ENCODE measurements around the gene GEMIN7. TPM values are rescaled to one million over a fixed set of nuclear protein-coding genes. Genes with fewer than 3 reads are reported as not detected.

Gene GEMIN7
- total and polyA plus RNA-seq, 2 of the 13 experiments (the other 11 are each of a cell fraction or from before 2014, with no cell fraction given): 24.1 to 30.6 TPM

DNA sequence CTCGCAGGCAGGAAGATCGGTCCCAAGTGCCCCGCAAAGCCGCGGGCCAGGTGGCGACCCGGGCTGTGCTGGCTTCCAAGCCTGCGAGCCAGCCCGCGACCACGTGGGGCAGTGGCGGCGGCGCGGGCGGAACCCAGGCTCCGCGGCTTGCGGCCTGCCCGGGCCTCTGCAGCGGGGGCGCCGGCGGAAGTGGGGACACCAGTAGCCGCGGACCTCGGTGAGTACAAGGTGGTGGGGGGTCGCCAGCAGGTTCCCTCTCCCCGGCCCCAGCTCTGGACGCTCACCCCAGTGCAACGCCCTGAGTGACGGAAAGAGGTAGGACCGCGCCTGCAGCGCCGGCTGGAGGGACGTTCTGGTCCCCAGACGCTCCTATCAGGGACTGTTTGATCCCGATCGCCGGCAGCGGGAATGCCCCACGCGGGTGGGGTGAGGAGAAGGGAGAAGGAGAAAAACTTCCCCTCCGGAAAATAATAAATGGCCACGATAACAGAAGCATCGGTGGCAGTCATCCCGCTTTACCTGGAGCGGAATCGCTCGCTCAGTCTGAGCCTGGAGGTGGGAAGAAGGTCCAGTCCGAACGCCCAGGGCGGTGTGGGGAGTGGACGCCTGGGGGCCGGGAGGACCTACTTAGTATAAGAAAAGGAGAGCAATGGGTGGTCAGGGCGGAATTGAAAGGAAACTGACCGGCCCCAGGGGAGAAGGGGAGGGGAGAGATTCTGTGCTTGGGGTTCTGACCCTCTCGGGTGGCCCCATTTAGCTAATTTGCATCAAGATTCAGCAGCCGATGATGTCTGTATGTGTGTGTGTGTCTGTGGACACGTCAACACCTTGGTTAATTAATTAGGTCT lies at the start of gene GEMIN7 (continued):
- TF ChIP-seq, protein P1, sequence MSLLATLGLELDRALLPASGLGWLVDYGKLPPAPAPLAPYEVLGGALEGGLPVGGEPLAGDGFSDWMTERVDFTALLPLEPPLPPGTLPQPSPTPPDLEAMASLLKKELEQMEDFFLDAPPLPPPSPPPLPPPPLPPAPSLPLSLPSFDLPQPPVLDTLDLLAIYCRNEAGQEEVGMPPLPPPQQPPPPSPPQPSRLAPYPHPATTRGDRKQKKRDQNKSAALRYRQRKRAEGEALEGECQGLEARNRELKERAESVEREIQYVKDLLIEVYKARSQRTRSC (CRISPR knock-in tag; IDR thresholded peaks at IDR 0.05; ENCODE audit: low read depth): no peak; the same call in 1 of the 2 replicates
- peak; percentile 95 for TF ChIP-seq KLF12 (CRISPR knock-in tag; IDR thresholded peaks at IDR 0.05; ENCODE audit: borderline replicate concordance)
- TF ChIP-seq ZHX1 (CRISPR knock-in tag; IDR thresholded peaks at IDR 0.05; ENCODE audit: low read depth): peak; percentile 97
- peak; percentile 34; the same call in 1 of the 2 replicates for TF ChIP-seq NR2F2 (IDR thresholded peaks at IDR 0.05; ENCODE audit: borderline replicate concordance, low read depth)
- TF ChIP-seq, protein P2, sequence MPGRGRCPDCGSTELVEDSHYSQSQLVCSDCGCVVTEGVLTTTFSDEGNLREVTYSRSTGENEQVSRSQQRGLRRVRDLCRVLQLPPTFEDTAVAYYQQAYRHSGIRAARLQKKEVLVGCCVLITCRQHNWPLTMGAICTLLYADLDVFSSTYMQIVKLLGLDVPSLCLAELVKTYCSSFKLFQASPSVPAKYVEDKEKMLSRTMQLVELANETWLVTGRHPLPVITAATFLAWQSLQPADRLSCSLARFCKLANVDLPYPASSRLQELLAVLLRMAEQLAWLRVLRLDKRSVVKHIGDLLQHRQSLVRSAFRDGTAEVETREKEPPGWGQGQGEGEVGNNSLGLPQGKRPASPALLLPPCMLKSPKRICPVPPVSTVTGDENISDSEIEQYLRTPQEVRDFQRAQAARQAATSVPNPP (CRISPR knock-in tag; IDR thresholded peaks at IDR 0.05): peak; percentile 79; the same call in 1 of the 2 replicates
- TF ChIP-seq PCBP2 (optimal IDR thresholded peaks at IDR 0.05; ENCODE audit: low read depth, low read length, poor library complexity, severe bottlenecking): no peak
- peak; percentile 92 for TF ChIP-seq CENPT (CRISPR knock-in tag; IDR thresholded peaks at IDR 0.05; ENCODE audit: low read depth)
- TF ChIP-seq SNAI1 (CRISPR knock-in tag; IDR thresholded peaks at IDR 0.05; ENCODE audit: borderline replicate concordance): no peak; the same call in 1 of the 2 replicates
- TF ChIP-seq KDM3A (CRISPR knock-in tag; IDR thresholded peaks at IDR 0.05; ENCODE audit: low read depth): peak; percentile 32; the same call in 1 of the 2 replicates
- peak; percentile 91 for TF ChIP-seq TAF1 (CRISPR knock-in tag; IDR thresholded peaks at IDR 0.05)
- TF ChIP-seq LCORL (IDR thresholded peaks at IDR 0.05): no peak
- TF ChIP-seq LCORL (CRISPR knock-in tag; IDR thresholded peaks at IDR 0.05): peak; percentile 62; the same call in 1 of the 2 replicates
- TF ChIP-seq ZNF446 (CRISPR knock-in tag; IDR thresholded peaks at IDR 0.05): peak; percentile 87
- TF ChIP-seq FOSL1 (CRISPR knock-in tag; IDR thresholded peaks at IDR 0.05; ENCODE audit: borderline replicate concordance): peak; percentile 41; the same call in 1 of the 2 replicates
- peak; percentile 59; the same call in 1 of the 2 replicates for TF ChIP-seq ZNF230 (CRISPR knock-in tag; IDR thresholded peaks at IDR 0.05)
- no peak for TF ChIP-seq ZNF782 (CRISPR knock-in tag; IDR thresholded peaks at IDR 0.05; ENCODE audit: borderline replicate concordance)
- no peak for TF ChIP-seq ZMYM3 (CRISPR knock-in tag; IDR thresholded peaks at IDR 0.05)
- no peak for TF ChIP-seq TCF12 (IDR thresholded peaks at IDR 0.05)
- peak; percentile 89 for TF ChIP-seq TCF12 (CRISPR knock-in tag; IDR thresholded peaks at IDR 0.05)
- TF ChIP-seq PPARG (CRISPR knock-in tag; conservative IDR thresholded peaks at IDR 0.05): peak; percentile 72
- 0 out of 2 replicates have a peak, but pooled peaks have one; percentile 79 for TF ChIP-seq ZNF138 (CRISPR knock-in tag; IDR thresholded peaks at IDR 0.05; ENCODE audit: low read depth)
- peak; percentile 39; the same call in 1 of the 2 replicates for TF ChIP-seq ZFP36L2 (CRISPR knock-in tag; IDR thresholded peaks at IDR 0.05)
- peak; percentile 93; the same call in 1 of the 2 replicates for TF ChIP-seq ZNF670 (CRISPR knock-in tag; IDR thresholded peaks at IDR 0.05; ENCODE audit: borderline replicate concordance)
- TF ChIP-seq, protein P3, sequence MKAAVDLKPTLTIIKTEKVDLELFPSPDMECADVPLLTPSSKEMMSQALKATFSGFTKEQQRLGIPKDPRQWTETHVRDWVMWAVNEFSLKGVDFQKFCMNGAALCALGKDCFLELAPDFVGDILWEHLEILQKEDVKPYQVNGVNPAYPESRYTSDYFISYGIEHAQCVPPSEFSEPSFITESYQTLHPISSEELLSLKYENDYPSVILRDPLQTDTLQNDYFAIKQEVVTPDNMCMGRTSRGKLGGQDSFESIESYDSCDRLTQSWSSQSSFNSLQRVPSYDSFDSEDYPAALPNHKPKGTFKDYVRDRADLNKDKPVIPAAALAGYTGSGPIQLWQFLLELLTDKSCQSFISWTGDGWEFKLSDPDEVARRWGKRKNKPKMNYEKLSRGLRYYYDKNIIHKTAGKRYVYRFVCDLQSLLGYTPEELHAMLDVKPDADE (CRISPR knock-in tag; IDR thresholded peaks at IDR 0.05): 0 out of 2 replicates have a peak, but pooled peaks have one; percentile 76
